Left ventricle myocardium inferior (tissue), 1 donor: ENCODE data around the gene UBE2QL1. TPM values are rescaled to one million over a fixed set of nuclear protein-coding genes. Genes with fewer than 3 reads are reported as not detected.

Source experiments
- DNase-seq: peaks from one replicate; pipeline ENCODE4 v3.0.0-alpha.2; 2020
- H3K27ac ChIP-seq: fragments of 200-600 bp; replicated peaks from 2 replicates; pipeline ENCODE4 v1.8.0; 2021
- H3K27me3 ChIP-seq: fragments of 200-600 bp; 2 replicates; pipeline ENCODE4 v1.8.0; 2021; ENCODE audit warnings: low read depth
- H3K36me3 ChIP-seq: fragments of 200-600 bp; 2 replicates; pipeline ENCODE4 v1.8.0; 2021
- H3K4me1 ChIP-seq: fragments of 200-600 bp; 2 replicates; pipeline ENCODE4 v1.8.0; 2021
- H3K4me3 ChIP-seq: fragments of 200-600 bp; 2 replicates; pipeline ENCODE4 v1.8.0; 2021; ENCODE audit warnings: mild to moderate bottlenecking, moderate library complexity
- H3K9me3 ChIP-seq: fragments of 200-600 bp; replicated peaks from 2 replicates; pipeline ENCODE4 v1.8.0; 2021
- CTCF ChIP-seq: fragments of 200-600 bp; IDR thresholded peaks from 2 replicates; pipeline ENCODE4 v1.8.0; 2021; ENCODE audit warnings: antibody characterized with exemption, mild to moderate bottlenecking, borderline replicate concordance
- intact Hi-C: fragments of 100-400 bp; cut with micrococcal nuclease; formaldehyde crosslinking; loops from one replicate; pipeline ENCODE4 v1.11.0; 2022
- total RNA-seq: library from RNA; stranded (reverse); fragmentation: NEBNext Ultra II Directional; extraction: Animal tissue kit (Norgen Biotek cat#: 25700); gene quantifications from one replicate; pipeline ENCODE4 v1.2.1, GENCODE V29; 2021
- donor health status: DM: no; HTN: yes; CAD: no; lungs with severe emphysema.

UBE2QL1 gene
- total RNA-seq, 1 donor from 2014 or later: 25.5 TPM

- H3K4me3 ChIP-seq: no peak overlapping the region
- intact Hi-C loops: no loop called here
- peaks cover 4% of the 10 kb centered on the region for H3K9me3 ChIP-seq
- H3K27me3 ChIP-seq: peaks cover 14% of the 10 kb centered on the region
- no peaks in the 10 kb centered on the region for H3K4me1 ChIP-seq
- DNase-seq: no peak
- H3K36me3 ChIP-seq: no peaks in the 10 kb centered on the region
- no peak for TF ChIP-seq CTCF
- no peak overlapping the region for H3K27ac ChIP-seq
Measured at GRCh38 chr5:6410421-6410820, 38.2 kb upstream of the UBE2QL1 start.

GRCh38 chr5:6411141-6411540 lies 37.5 kb upstream of the UBE2QL1 start:
- Histone ChIP-seq H3K9me3 (peaks cover 4% of the 10 kb centered on the region), H3K4me1 (no peaks in the 10 kb centered on the region), H3K27me3 (peaks cover 14% of the 10 kb centered on the region), H3K36me3 (no peaks in the 10 kb centered on the region), H3K4me3 (no peak overlapping the region), H3K27ac (no peak overlapping the region)
- TF ChIP-seq CTCF: no peak
- DNase-seq: no peak
- intact Hi-C loops: no loop called here

GRCh38 chr5:6412811-6413210 lies 35.8 kb upstream of the UBE2QL1 start:
- peaks cover 4% of the 10 kb centered on the region for H3K9me3 ChIP-seq
- H3K4me3 ChIP-seq: no peak overlapping the region
- peaks cover 12% of the 10 kb centered on the region for H3K27me3 ChIP-seq
- no peaks in the 10 kb centered on the region for H3K4me1 ChIP-seq
- no peak overlapping the region for H3K27ac ChIP-seq
- DNase-seq: no peak
- TF ChIP-seq CTCF: no peak
- intact Hi-C loops: no loop called here
- H3K36me3 ChIP-seq: no peaks in the 10 kb centered on the region

- Histone ChIP-seq H3K9me3 (no peaks in the 10 kb centered on the region), H3K27me3 (no peaks in the 10 kb centered on the region), H3K4me1 (no peaks in the 10 kb centered on the region), H3K36me3 (no peaks in the 10 kb centered on the region), H3K4me3 (no peak overlapping the region), H3K27ac (no peak overlapping the region)
- intact Hi-C loops: no loop called here
- no peak for TF ChIP-seq CTCF
- no peak for DNase-seq
Measured at GRCh38 chr5:6417657-6418056, 31.0 kb upstream of the UBE2QL1 start.

GRCh38 chr5:6418679-6419276 lies 29.9 kb upstream of the UBE2QL1 start:
- H3K27ac ChIP-seq: no peak overlapping the region

More at GRCh38 chr5:6418679-6419276, 29.9 kb upstream of the UBE2QL1 start:
- intact Hi-C loops: no loop called here
- H3K9me3 ChIP-seq: no peaks in the 10 kb centered on the region
- no peaks in the 10 kb centered on the region for H3K4me1 ChIP-seq
- no peaks in the 10 kb centered on the region for H3K27me3 ChIP-seq
- H3K36me3 ChIP-seq: no peaks in the 10 kb centered on the region
- TF ChIP-seq CTCF: no peak
- H3K4me3 ChIP-seq: no peak overlapping the region
- no peak for DNase-seq
